EH (cell line): ENCODE measurements around the gene GRPEL2.
"Not testable (repeated sequence)": the region's sequence is repeated elsewhere in the genome, so short reads cannot be mapped to it uniquely, and the experiment has no call there.

Experiments
- DNase-seq: peaks from one replicate; pipeline ENCODE4 v3.0.0-alpha.2; 2015; ENCODE audit warnings: low read depth

GRPEL2 gene

DNA sequence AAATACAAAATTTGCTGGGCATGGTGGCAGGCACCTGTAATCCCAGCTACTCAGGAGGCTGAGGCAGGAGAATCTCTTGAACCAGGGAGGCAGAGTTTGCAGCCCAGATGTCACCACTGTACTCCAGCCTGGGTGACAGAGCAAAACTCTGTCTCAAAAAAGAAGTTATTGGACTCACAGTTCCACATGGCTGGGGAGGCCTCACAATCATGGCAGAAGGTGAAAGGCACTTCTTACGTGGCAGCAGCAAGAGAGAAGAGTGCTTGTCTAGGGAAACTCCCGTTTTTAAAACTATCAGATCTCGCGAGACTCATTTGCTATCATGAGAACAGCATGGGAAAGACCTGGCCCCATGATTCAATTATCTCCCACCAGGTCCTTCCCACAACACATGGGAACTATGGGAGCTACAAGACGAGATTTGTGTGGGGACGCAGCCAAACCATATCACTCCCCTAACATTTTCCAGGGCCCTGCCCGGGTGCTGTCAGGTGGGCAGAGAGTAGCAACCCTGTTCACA, 53.5 kb downstream of the GRPEL2 start:
- DNase-seq: not testable (repeated sequence)

DNA sequence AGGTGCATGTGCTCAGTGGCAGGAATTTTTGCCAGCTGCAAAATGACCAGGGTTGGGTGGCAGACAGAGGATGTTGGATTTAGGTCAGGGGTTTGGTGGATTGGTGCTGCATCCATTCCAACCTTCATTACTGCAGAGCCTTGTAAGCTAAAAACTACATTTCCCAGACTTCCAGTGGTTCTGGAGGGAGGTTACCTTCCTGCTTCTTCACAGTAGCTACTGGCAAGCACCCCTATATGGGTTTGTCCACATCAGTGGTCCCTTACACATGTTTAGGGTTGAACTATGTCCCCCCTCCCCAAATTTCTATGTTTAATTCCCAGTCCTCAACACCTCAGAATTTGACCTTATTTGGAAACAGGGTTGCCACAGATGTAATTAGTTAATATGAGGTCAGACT, 54.5 kb downstream of the GRPEL2 start:
- peak; percentile 44 for DNase-seq

DNA sequence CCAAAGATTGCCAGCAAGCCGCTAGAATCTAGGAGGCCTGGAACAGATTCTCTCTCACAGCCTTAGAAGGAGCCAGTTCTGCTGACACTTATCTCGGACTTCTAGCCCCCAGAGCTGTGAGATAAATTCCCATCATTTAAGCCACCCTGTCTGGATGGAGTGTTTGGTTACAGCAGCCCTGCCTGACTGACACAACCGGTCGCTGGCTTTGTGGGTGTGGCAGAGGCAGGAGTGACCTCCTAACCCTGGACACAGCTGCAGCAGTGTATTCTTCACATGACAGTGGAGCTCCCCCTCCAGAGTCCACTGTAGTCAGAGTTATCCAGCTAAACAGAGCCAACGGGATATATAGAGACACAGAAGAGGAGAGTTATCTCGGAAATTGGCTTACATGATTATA, 55.0 kb downstream of the GRPEL2 start:
- DNase-seq: no peak

DNA sequence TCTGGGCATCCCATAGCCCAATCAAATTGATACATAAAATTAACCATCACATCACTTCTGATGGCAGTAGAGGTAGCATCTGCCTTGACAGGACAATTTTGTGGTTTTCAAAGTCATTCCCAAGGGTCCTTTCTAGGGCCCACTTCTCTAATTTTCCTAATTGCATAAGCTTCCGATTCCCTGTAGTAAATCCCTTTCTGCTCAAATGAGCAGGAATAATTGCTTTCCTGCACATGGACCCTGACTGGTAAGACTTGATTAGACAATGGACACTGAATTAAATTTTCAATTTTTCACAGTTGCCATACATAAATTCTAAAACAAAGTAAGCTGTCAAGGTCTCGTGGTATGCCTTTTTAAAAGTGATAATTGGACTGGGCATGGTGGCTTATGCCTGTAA, 55.8 kb downstream of the GRPEL2 start:
- DNase-seq: no peak

DNA sequence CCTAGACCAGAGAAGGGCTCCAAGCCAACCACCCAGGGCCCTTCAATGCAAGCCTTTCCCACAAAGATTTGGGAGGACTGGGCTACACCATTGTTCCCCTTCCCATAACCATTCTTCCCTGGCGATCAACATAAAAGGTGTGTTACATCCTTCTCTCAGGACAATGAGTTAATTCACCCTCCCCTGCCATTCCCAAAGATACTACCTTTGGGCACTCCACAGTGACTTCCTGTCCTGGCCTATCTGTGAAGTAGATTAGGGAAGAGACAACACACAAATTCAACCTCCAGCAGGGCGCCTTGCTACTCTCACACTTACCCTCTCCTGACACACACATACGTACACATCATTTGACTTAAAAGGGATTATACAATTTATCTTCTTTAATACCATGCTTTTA, 57.0 kb downstream of the GRPEL2 start:
- DNase-seq: no peak
